K562 treated with DMSO at 1 percent for 48 hours (cell line): ENCODE results near the gene OR1J4. TPM values are rescaled to one million over a fixed set of nuclear protein-coding genes. Genes with fewer than 3 reads are reported as not detected.

Source experiments
- total RNA-seq: library from RNA; unstranded; fragments of 300-600 nt; gene quantifications from 2 replicates; pipeline ENCODE4 v1.2.3, GENCODE V29; 2022; ENCODE audit warnings: low replicate concordance; ENCODE audit errors: extremely low read depth

OR1J4 gene
- total RNA-seq, result not detected in 2 replicates

GRCh38 chr9:122518841-122519240 lies at the start of gene OR1J4:
TSS of gene OR1J4 (plus strand) at chr9:122519141. CDS start at chr9:122519141, 0 bp downstream.

GRCh38 chr9:122477826-122478225 lies 41.1 kb upstream of the OR1J4 start, which contains the start of gene OR1J1:
TSS of gene OR1J1 (minus strand) at chr9:122477926. CDS start at chr9:122477926, 0 bp downstream.

GRCh38 chr9:122510502-122510901 lies 8.4 kb upstream of the OR1J4 start, which contains the start of gene OR1J2:
TSS of gene OR1J2 (plus strand) at chr9:122510802. CDS start at chr9:122510802, 0 bp downstream.

GRCh38 chr9:122527193-122527592 lies 8.3 kb downstream of the OR1J4 start, which contains the start of gene OR1N1:
TSS of gene OR1N1 (minus strand) at chr9:122527293. CDS start at chr9:122527293, 0 bp downstream.

GRCh38 chr9:122552812-122553211 lies 33.9 kb downstream of the OR1J4 start, which contains the start of gene OR1N2:
TSS of gene OR1N2 (plus strand) at chr9:122553112. CDS start at chr9:122553212, 100 bp downstream.

Other genes with a start within 250 kb of the OR1J4 start
- not detected in 2 replicates for gene PTGS1, start 148.1 kb upstream of the OR1J4 start, total RNA-seq
- not detected in 2 replicates for gene OR1J1, start 41.2 kb upstream of the OR1J4 start, total RNA-seq
- gene OR1J2, start 8.3 kb upstream of the OR1J4 start, total RNA-seq, result not detected in 2 replicates
- not detected in 2 replicates for gene OR1N1, start 8.2 kb downstream of the OR1J4 start, total RNA-seq
- not detected in 2 replicates for gene OR1N2, start 34.0 kb downstream of the OR1J4 start, total RNA-seq
- not detected in 2 replicates for gene OR1L8, start 64.2 kb downstream of the OR1J4 start, total RNA-seq
- not detected in 2 replicates for gene OR1Q1, start 95.6 kb downstream of the OR1J4 start, total RNA-seq
- not detected in 2 replicates for gene OR1B1, start 138.5 kb downstream of the OR1J4 start, total RNA-seq
- gene OR1L1, start 142.6 kb downstream of the OR1J4 start, total RNA-seq, result not detected in 2 replicates
- gene OR1L3, start 156.0 kb downstream of the OR1J4 start, total RNA-seq, result not detected in 2 replicates
- gene OR1L4, start 204.8 kb downstream of the OR1J4 start, total RNA-seq, result not detected in 2 replicates
- gene OR1L6, start 223.2 kb downstream of the OR1J4 start, total RNA-seq, result not detected in 2 replicates